COLO829 (cell line): ENCODE measurements around the gene KIT.
"Not testable (repeated sequence)": the region's sequence is repeated elsewhere in the genome, so short reads cannot be mapped to it uniquely, and the experiment has no call there.

Source experiments
- DNase-seq: peaks from one replicate; pipeline ENCODE4 v3.0.0; 2012; ENCODE audit warnings: low spot score

The KIT gene

GRCh38 chr4:54657551-54658251, at the start of gene KIT:
TSS of gene KIT (plus strand) at chr4:54657957. CDS start at chr4:54658015, 58 bp downstream.
- DNase-seq = no peak

- no peak for DNase-seq
Measured at GRCh38 chr4:54609310-54609709, 48.4 kb upstream of the KIT start.

GRCh38 chr4:54614149-54614548, 43.6 kb upstream of the KIT start:
- DNase-seq = no peak

- no peak for DNase-seq
Measured at GRCh38 chr4:54620773-54621172, 37.0 kb upstream of the KIT start.

- no peak for DNase-seq
Measured at GRCh38 chr4:54625391-54625790, 32.4 kb upstream of the KIT start.

- DNase-seq = no peak
Measured at GRCh38 chr4:54626113-54626512, 31.6 kb upstream of the KIT start.

- no peak for DNase-seq
Measured at GRCh38 chr4:54632537-54632936, 25.2 kb upstream of the KIT start.

GRCh38 chr4:54633102-54633740, 24.5 kb upstream of the KIT start:
- not testable (repeated sequence) for DNase-seq

GRCh38 chr4:54635318-54635717, 22.4 kb upstream of the KIT start:
- DNase-seq = no peak

- no peak for DNase-seq
Measured at GRCh38 chr4:54637325-54637724, 20.4 kb upstream of the KIT start.

GRCh38 chr4:54641101-54641500, 16.7 kb upstream of the KIT start:
- not testable (repeated sequence) for DNase-seq

GRCh38 chr4:54643172-54643571, 14.6 kb upstream of the KIT start:
- DNase-seq = no peak

GRCh38 chr4:54643958-54644751, 13.6 kb upstream of the KIT start:
- no peak for DNase-seq

GRCh38 chr4:54645830-54646229, 11.9 kb upstream of the KIT start:
- no peak for DNase-seq

GRCh38 chr4:54647070-54647469, 10.7 kb upstream of the KIT start:
- DNase-seq = no peak

- DNase-seq = no peak
Measured at GRCh38 chr4:54651050-54651449, 6.7 kb upstream of the KIT start.

- no peak for DNase-seq
Measured at GRCh38 chr4:54654753-54655152, 3.0 kb upstream of the KIT start.

GRCh38 chr4:54657185-54657550, 589 bp upstream of the KIT start:
- DNase-seq = no peak

GRCh38 chr4:54658252-54659093, 716 bp downstream of the KIT start:
- no peak for DNase-seq

- DNase-seq = no peak
Measured at GRCh38 chr4:54659313-54659712, 1.6 kb downstream of the KIT start.

- DNase-seq = no peak
Measured at GRCh38 chr4:54659749-54660535, 2.2 kb downstream of the KIT start.
